H1 (cell line): Measurements from ENCODE around the gene VDAC2. TPM values are rescaled to one million over a fixed set of nuclear protein-coding genes. Genes with fewer than 3 reads are reported as not detected.
A peak's percentile ranks its signal among the peaks of the same experiment; 100 is the strongest.

Experiments used
- ATF3 ChIP-seq: IDR thresholded peaks from 2 replicates; pipeline ENCODE4 v1.6.1; 2011; ENCODE audit warnings: low read depth, mild to moderate bottlenecking, low read length; ENCODE audit not compliant: insufficient read depth
- CREB1 ChIP-seq: IDR thresholded peaks from 2 replicates; pipeline ENCODE4 v1.6.1; 2012; ENCODE audit warnings: inconsistent platforms
- CTCF ChIP-seq, 3 experiments: IDR thresholded peaks; 1 replicate in 2 of 3; 2 replicates in 1 of 3; pipeline versions ENCODE4 v1.5.1 to v1.6.1; 2011; ENCODE audit warnings: low read length in 3 of 3, mild to moderate bottlenecking in 3 of 3, inconsistent platforms in 2 of 3, low read depth in 1 of 3, moderate library complexity in 1 of 3; ENCODE audit not compliant: insufficient read depth in 1 of 3; ENCODE audit errors: control extremely low read depth in 1 of 3
- JUN ChIP-seq: IDR thresholded peaks from 2 replicates; pipeline ENCODE4 v1.6.1; 2011; ENCODE audit warnings: low read depth, mild to moderate bottlenecking, improper control_type of control experiment, low read length
- NANOG ChIP-seq: IDR thresholded peaks from 2 replicates; pipeline ENCODE4 v1.6.1; 2011; ENCODE audit warnings: low read length, low read depth, mild to moderate bottlenecking, inconsistent platforms; ENCODE audit not compliant: insufficient read depth, poor library complexity, severe bottlenecking
- NRF1 ChIP-seq: IDR thresholded peaks from 2 replicates; pipeline ENCODE4 v1.6.1; 2011; ENCODE audit warnings: mild to moderate bottlenecking, low read depth, low read length, improper control_type of control experiment
- RAD21 ChIP-seq, 2 experiments: IDR thresholded peaks in 1 of 2; conservative IDR thresholded peaks in 1 of 2; 2 replicates each; pipeline ENCODE4 v1.6.1; 2011; ENCODE audit warnings: low read depth in 2 of 2, low read length in 2 of 2, improper control_type of control experiment in 1 of 2, inconsistent platforms in 1 of 2, mild to moderate bottlenecking in 1 of 2, moderate library complexity in 1 of 2
- SP1 ChIP-seq: IDR thresholded peaks from 2 replicates; pipeline ENCODE4 v1.6.1; 2011; ENCODE audit warnings: low read depth, low read length
- TEAD4 ChIP-seq: IDR thresholded peaks from 2 replicates; pipeline ENCODE4 v1.6.1; 2012; ENCODE audit warnings: low read depth, low read length, inconsistent platforms, mixed read lengths
- polyA plus RNA-seq, 7 experiments: library from polyadenylated mRNA; depleted of rRNA in 3 of 7; stranded (reverse) in 5 of 7; unstranded in 2 of 7; fragments of >200 nt in 5 of 7; fragments of 200-250 nt in 2 of 7; gene quantifications; 1 replicate in 5 of 7; 2 replicates in 1 of 7; 4 replicates in 1 of 7; pipeline versions ENCODE4 v1.2.1 to v1.2.3, GENCODE V29; 2011 to 2013; ENCODE audit warnings: missing spikeins in 2 of 7, mixed read lengths in 2 of 7
- total RNA-seq: library from RNA; stranded (reverse); fragmentation: NEBNext Ultra II Directional; extraction: Animal tissue kit (Norgen Biotek cat#: 25700); gene quantifications from 2 replicates; pipeline ENCODE4 v1.2.1, GENCODE V29; 2021

VDAC2 gene
- total and polyA plus RNA-seq, 2 of the 8 experiments (the other 6 are each of a cell fraction or from before 2014, with no cell fraction given), result 89.8 to 284 TPM

GRCh38 chr10:75230600-75231038 lies 20.0 kb downstream of the VDAC2 start (continued):
- TF ChIP-seq CTCF (IDR thresholded peaks at IDR 0.05; ENCODE audit: control extremely low read depth in 1 of 3, insufficient read depth in 1 of 3, low read depth in 1 of 3, low read length in 3 of 3) (peak; percentile 79 to 89 (median 85)), SP1 (no peak), NRF1 (no peak), CREB1 (peak; percentile 45), ATF3 (no peak), RAD21 (IDR thresholded peaks at IDR 0.05 in 1 of 2, conservative IDR thresholded peaks at IDR 0.05 in 1 of 2; ENCODE audit: low read depth in 2 of 2, low read length in 2 of 2) (peak; percentile 59 to 72; a peak in 3 of 4 replicates), NANOG (no peak), JUN (no peak), TEAD4 (no peak)
- TF ChIP-seq, all 59 proteins: peak for 6
